Esophagus muscularis mucosa (tissue), 4 donors: Measurements from ENCODE around the gene OMG. TPM values are rescaled to one million over a fixed set of nuclear protein-coding genes. Genes with fewer than 3 reads are reported as not detected.
"Not testable (repeated sequence)": the region's sequence is repeated elsewhere in the genome, so short reads cannot be mapped to it uniquely, and the experiment has no call there.

ENCODE experiments used
- DNase-seq: peaks from one replicate; pipeline ENCODE4 v3.0.0-alpha.2; 2017; ENCODE audit errors: extremely low spot score
- H3K27ac ChIP-seq, 4 donors: fragments of 200-600 bp; sonication (generic); replicated peaks in 1 of 4; 1 replicate in 3 of 4; 2 replicates in 1 of 4; pipeline ENCODE4 v1.5.1; 2016 to 2019; ENCODE audit warnings: mild to moderate bottlenecking in 1 of 4
- H3K27me3 ChIP-seq, 4 donors: fragments of 200-600 bp; sonication (generic); one replicate each; pipeline versions ENCODE4 v1.5.1 to v1.6.0; 2016 to 2019
- H3K36me3 ChIP-seq, 4 donors: fragments of 200-600 bp; sonication (generic); one replicate each; pipeline ENCODE4 v1.5.1; 2016 to 2019
- H3K4me1 ChIP-seq, 4 donors: fragments of 200-600 bp; sonication (generic); one replicate each; pipeline ENCODE4 v1.5.1; 2016 to 2019
- H3K4me3 ChIP-seq, 4 donors: fragments of 200-600 bp; sonication (generic); 1 replicate in 2 of 4; 2 replicates in 2 of 4; pipeline ENCODE4 v1.5.1; 2016 to 2019; ENCODE audit warnings: mild to moderate bottlenecking in 4 of 4, moderate library complexity in 1 of 4
- H3K9me3 ChIP-seq, 4 donors: fragments of 200-600 bp; sonication (generic); 1 replicate in 3 of 4; 2 replicates in 1 of 4; pipeline ENCODE4 v1.5.1; 2016 to 2019
- EP300 ChIP-seq: sonication (generic); formaldehyde crosslinking; IDR thresholded peaks from one replicate; pipeline ENCODE4 v1.6.1; 2017; ENCODE audit warnings: antibody characterized with exemption
- POLR2A ChIP-seq: fragments of 450-650 bp; IDR thresholded peaks from one replicate; pipeline ENCODE4 v1.6.1; 2017; ENCODE audit warnings: antibody characterized with exemption, moderate library complexity, mild to moderate bottlenecking, low read depth
- POLR2AphosphoS5 ChIP-seq, 2 donors: sonication (generic); formaldehyde crosslinking; IDR thresholded peaks; one replicate each; pipeline ENCODE4 v1.6.1; 2017; ENCODE audit warnings: antibody characterized with exemption in 2 of 2
- WGBS: methylation state at CpG from one replicate; pipeline ENCODE4 v1.1.5; 2018; 5-methylcytosine and 5-hydroxymethylcytosine counted together
- intact Hi-C: fragments of 100-400 bp; cut with DNase I; formaldehyde crosslinking; loops from one replicate; pipeline ENCODE4 v1.15.1; 2023
- total RNA-seq, 4 donors: library from RNA; depleted of rRNA; stranded (reverse); fragments of >200 nt; gene quantifications; one replicate each; pipeline versions ENCODE4 v1.1.0 to v1.2.1, GENCODE V29; 2016
- TF ChIP-seq, protein P1 (sequence below), 3 experiments: fragments of 200-600 bp in 2 of 3; fragments of 450-650 bp in 1 of 3; sonication (generic) in 2 of 3; IDR thresholded peaks; one replicate each; pipeline ENCODE4 v1.5.1; 2017 to 2019; ENCODE audit warnings: antibody characterized with exemption in 3 of 3, mild to moderate bottlenecking in 2 of 3, moderate library complexity in 1 of 3

OMG gene, protein sequence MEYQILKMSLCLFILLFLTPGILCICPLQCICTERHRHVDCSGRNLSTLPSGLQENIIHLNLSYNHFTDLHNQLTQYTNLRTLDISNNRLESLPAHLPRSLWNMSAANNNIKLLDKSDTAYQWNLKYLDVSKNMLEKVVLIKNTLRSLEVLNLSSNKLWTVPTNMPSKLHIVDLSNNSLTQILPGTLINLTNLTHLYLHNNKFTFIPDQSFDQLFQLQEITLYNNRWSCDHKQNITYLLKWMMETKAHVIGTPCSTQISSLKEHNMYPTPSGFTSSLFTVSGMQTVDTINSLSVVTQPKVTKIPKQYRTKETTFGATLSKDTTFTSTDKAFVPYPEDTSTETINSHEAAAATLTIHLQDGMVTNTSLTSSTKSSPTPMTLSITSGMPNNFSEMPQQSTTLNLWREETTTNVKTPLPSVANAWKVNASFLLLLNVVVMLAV
- total RNA-seq = 1 to 10 TPM in 1 of 4 donors, under 1 TPM in 1, not detected in 2; 0.66 to 1.1 TPM

DNA sequence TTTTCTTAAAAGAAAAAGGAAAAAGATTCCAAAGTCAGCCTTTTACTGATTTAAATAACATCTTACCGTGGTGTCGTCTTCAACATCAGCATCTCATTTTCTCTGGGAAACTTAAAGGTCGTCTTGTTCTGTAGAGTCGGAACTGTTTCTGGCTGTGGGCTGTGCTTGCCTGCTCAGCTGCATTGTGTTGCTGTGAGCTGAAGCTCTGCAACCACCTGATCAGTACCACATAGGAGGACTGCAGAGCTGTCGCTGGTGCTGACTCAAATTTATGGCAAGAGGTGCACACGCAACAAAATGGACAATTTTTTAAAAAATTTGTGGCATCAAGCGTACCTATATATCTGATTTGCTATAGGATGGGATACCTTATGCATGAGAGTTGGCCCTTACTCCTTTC, at the start of gene OMG:
Gene OMG (minus strand): TSS at position 150 of the 400 bp plus-strand sequence. CDS start 908 bp downstream, outside the sequence.
- no peak within 1 kb of the TSS for H3K27ac ChIP-seq
- no peaks in the 10 kb centered on the region for H3K4me1 ChIP-seq
- TF ChIP-seq, protein P1, sequence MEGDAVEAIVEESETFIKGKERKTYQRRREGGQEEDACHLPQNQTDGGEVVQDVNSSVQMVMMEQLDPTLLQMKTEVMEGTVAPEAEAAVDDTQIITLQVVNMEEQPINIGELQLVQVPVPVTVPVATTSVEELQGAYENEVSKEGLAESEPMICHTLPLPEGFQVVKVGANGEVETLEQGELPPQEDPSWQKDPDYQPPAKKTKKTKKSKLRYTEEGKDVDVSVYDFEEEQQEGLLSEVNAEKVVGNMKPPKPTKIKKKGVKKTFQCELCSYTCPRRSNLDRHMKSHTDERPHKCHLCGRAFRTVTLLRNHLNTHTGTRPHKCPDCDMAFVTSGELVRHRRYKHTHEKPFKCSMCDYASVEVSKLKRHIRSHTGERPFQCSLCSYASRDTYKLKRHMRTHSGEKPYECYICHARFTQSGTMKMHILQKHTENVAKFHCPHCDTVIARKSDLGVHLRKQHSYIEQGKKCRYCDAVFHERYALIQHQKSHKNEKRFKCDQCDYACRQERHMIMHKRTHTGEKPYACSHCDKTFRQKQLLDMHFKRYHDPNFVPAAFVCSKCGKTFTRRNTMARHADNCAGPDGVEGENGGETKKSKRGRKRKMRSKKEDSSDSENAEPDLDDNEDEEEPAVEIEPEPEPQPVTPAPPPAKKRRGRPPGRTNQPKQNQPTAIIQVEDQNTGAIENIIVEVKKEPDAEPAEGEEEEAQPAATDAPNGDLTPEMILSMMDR (IDR thresholded peaks at IDR 0.05) = no peak
- TF ChIP-seq EP300 (no peak), POLR2AphosphoS5 (IDR thresholded peaks at IDR 0.05) (no peak), POLR2A (no peak)
- H3K36me3 ChIP-seq = peaks cover 0 to 3% (median 1%) of the 10 kb centered on the region in 4 donors
- intact Hi-C loops = no loop called here
- DNase-seq = no peak
- no peaks in the 10 kb centered on the region for H3K9me3 ChIP-seq
- WGBS = 88% methylated on average over 7 of the region's 7 CpGs
- no peaks in the 10 kb centered on the region for H3K27me3 ChIP-seq
- no peak within 1 kb of the TSS for H3K4me3 ChIP-seq

DNA sequence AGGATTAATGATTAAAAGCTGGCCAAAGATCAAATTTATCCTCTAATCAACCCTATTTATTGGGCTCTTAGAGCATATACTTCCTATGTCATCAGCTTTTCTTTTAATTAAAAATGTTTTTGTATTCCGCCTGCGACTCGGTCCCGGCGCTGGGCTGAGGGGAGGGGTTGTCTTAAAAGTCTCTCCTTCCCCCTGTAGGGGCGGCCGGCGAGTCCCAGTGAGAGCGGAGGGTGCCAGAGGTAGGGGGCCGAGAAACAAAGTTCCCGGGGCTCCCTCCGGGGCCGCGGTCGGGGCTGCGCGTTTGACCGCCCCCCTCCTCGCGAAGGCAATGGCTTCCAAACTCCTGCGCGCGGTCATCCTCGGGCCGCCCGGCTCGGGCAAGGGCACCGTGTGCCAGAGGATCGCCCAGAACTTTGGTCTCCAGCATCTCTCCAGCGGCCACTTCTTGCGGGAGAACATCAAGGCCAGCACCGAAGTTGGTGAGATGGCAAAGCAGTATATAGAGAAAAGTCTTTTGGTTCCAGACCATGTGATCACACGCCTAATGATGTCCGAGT, 48.2 kb upstream of the OMG start:
- H3K4me1 ChIP-seq, H3K27me3 ChIP-seq, H3K4me3 ChIP-seq, H3K27ac ChIP-seq, DNase-seq, intact Hi-C loops, H3K9me3 ChIP-seq: not testable (repeated sequence)
- WGBS = 98% methylated on average over 9 of the region's 34 CpGs
- H3K36me3 ChIP-seq = peaks cover 12 to 62% (median 38%) of the 10 kb centered on the region in 4 donors

DNA sequence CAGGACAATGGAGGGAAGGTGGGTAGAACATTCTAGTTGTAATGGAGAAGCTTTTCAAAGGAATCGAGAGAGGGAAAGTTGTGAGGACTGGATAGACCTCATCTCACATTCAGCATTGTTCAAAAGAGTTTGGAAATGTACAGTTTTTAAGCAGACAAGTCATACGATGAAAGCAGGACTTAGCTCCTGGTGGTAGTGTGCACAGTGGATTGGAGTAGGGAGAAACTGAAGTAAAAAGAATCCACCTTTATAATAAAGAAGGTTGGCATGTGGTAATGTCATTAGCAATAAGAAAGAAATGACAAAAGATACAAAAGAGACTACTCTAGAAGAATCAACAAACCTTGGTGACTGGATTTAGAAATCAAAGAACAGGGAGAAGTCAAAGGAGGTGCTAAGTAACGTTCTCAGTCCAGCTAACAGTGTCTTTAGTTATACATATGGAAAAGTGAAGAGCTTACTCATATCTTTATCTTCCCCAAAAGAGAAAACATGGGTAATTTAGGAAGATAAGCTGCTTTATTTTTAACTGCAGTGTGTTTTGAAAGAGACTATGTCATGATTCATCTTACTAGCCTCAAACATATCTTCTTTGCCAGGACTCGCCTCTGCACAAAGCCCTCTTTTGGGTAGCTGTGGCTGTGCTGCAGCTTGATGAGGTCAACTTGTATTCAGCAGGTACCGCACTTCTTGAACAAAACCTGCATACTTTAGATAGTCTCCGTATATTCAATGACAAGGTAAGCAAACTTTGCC, 43.0 kb upstream of the OMG start:
- 79% methylated on average over 6 of the region's 6 CpGs for WGBS
- intact Hi-C loops = no loop called here
- H3K27ac ChIP-seq = no peak overlapping the region
- no peak for DNase-seq
- H3K9me3 ChIP-seq = no peaks in the 10 kb centered on the region
- peaks cover 28 to 80% (median 51%) of the 10 kb centered on the region in 4 donors for H3K36me3 ChIP-seq
- no peak overlapping the region for H3K4me3 ChIP-seq
- no peaks in the 10 kb centered on the region for H3K4me1 ChIP-seq
- no peaks in the 10 kb centered on the region for H3K27me3 ChIP-seq
- TF ChIP-seq POLR2AphosphoS5 (IDR thresholded peaks at IDR 0.05) (no peak), EP300 (no peak), POLR2A (no peak)
- TF ChIP-seq, protein P1 (IDR thresholded peaks at IDR 0.05) = no peak

DNA sequence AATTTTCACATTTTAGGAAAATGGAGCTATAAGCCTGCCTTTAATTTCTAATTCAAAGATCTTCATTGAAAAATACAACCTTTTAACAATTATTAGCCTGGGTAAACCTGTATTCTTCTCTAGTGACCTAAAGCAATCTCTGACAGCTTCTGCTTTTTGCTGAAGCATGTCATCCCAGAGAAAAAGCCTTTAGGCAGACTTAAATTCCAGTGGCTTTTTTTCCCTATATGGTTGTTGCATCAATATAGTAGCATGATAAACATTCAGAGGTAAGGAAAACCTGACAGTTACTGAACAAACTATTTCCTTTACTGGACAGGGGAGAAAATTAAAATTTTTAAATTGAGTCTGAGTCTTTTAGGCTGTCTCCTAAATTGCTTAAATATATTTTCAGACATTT, 32.2 kb upstream of the OMG start:
- TF ChIP-seq, protein P1 (IDR thresholded peaks at IDR 0.05) = no peak
- no peak for TF ChIP-seq POLR2A
- TF ChIP-seq POLR2AphosphoS5 (IDR thresholded peaks at IDR 0.05) = no peak
- TF ChIP-seq EP300 = no peak
- Histone ChIP-seq H3K27ac (no peak overlapping the region), H3K27me3 (no peaks in the 10 kb centered on the region), H3K36me3 (peaks cover 0 to 39% (median 29%) of the 10 kb centered on the region in 4 donors), H3K9me3 (no peaks in the 10 kb centered on the region), H3K4me3 (no peak overlapping the region), H3K4me1 (no peaks in the 10 kb centered on the region)
- DNase-seq = no peak
- intact Hi-C loops = no loop called here

DNA sequence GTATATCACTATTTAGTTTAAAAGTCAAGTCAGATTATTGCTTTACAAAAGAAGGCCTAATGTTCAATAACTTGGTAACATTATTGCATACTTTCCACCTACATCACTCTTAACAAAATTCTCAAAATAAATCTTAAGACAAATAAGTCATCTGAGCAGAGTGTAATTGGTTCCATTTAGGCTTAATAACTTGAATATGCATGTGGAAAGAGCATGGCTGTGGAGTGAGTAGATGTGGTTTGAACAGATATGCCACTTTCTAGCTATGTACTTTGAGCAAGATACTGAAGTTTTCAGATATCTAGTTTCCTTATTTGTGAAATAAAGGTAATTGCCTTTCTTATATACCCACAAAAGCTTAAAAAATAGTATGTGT, 31.1 kb upstream of the OMG start:
- TF ChIP-seq POLR2AphosphoS5 (IDR thresholded peaks at IDR 0.05) = no peak
- no peak for TF ChIP-seq POLR2A
- TF ChIP-seq, protein P1 (IDR thresholded peaks at IDR 0.05) = no peak
- no peak for TF ChIP-seq EP300
- Histone ChIP-seq H3K36me3 (peaks cover 0 to 39% (median 28%) of the 10 kb centered on the region in 4 donors), H3K4me3 (no peak overlapping the region), H3K27me3 (no peaks in the 10 kb centered on the region), H3K9me3 (no peaks in the 10 kb centered on the region), H3K4me1 (no peaks in the 10 kb centered on the region), H3K27ac (no peak overlapping the region)
- no peak for DNase-seq
- intact Hi-C loops = no loop called here
